ES-I3 (cell line): ENCODE results near the gene LSP1.

Experiments used
- H3K36me3 ChIP-seq: 2 replicates; pipeline ENCODE4 v1.6.1; 2013; ENCODE audit warnings: mild to moderate bottlenecking, low read length, control low read depth, moderate library complexity; ENCODE audit not compliant: insufficient read depth
- H3K4me1 ChIP-seq: 2 replicates; pipeline ENCODE4 v1.6.1; 2013; ENCODE audit warnings: mild to moderate bottlenecking, control low read depth, low read length; ENCODE audit not compliant: insufficient read depth
- H3K9ac ChIP-seq: 2 replicates; pipeline ENCODE4 v1.6.1; 2013; ENCODE audit warnings: low read depth, mild to moderate bottlenecking, low read length, moderate library complexity
- H3K9me3 ChIP-seq: 2 replicates; pipeline ENCODE4 v1.6.1; 2013; ENCODE audit warnings: mild to moderate bottlenecking, low read length, moderate library complexity; ENCODE audit not compliant: control insufficient read depth, insufficient read depth

The LSP1 gene

GRCh38 chr11:1819074-1819473 is 33.8 kb upstream of the LSP1 start:
- H3K9ac ChIP-seq = no peak overlapping the region
- no peaks in the 10 kb centered on the region for H3K36me3 ChIP-seq
- 0 out of 2 replicates have a peak, but pooled peaks cover 2% of the 10 kb centered on the region for H3K9me3 ChIP-seq
- no peaks in the 10 kb centered on the region for H3K4me1 ChIP-seq

- Histone ChIP-seq H3K9me3 (0 out of 2 replicates have a peak, but pooled peaks cover 2% of the 10 kb centered on the region), H3K36me3 (no peaks in the 10 kb centered on the region), H3K9ac (no peak overlapping the region), H3K4me1 (no peaks in the 10 kb centered on the region; the same call in 1 of the 2 replicates)
Measured at GRCh38 chr11:1820463-1821325, 32.2 kb upstream of the LSP1 start.

GRCh38 chr11:1821562-1821961 is 31.3 kb upstream of the LSP1 start:
- Histone ChIP-seq H3K9me3 (0 out of 2 replicates have a peak, but pooled peaks cover 2% of the 10 kb centered on the region), H3K4me1 (no peaks in the 10 kb centered on the region; the same call in 1 of the 2 replicates), H3K36me3 (no peaks in the 10 kb centered on the region), H3K9ac (no peak overlapping the region)

GRCh38 chr11:1822648-1823375 is 30.1 kb upstream of the LSP1 start:
- Histone ChIP-seq H3K36me3 (no peaks in the 10 kb centered on the region), H3K9ac (no peak overlapping the region), H3K4me1 (no peaks in the 10 kb centered on the region; the same call in 1 of the 2 replicates), H3K9me3 (0 out of 2 replicates have a peak, but pooled peaks cover 2% of the 10 kb centered on the region)

- Histone ChIP-seq H3K9ac (no peak overlapping the region), H3K9me3 (no peaks in the 10 kb centered on the region), H3K4me1 (no peaks in the 10 kb centered on the region; the same call in 1 of the 2 replicates), H3K36me3 (no peaks in the 10 kb centered on the region)
Measured at GRCh38 chr11:1823376-1824220, 29.3 kb upstream of the LSP1 start.

GRCh38 chr11:1824221-1825038 is 28.5 kb upstream of the LSP1 start:
- no peaks in the 10 kb centered on the region; the same call in 1 of the 2 replicates for H3K4me1 ChIP-seq
- no peaks in the 10 kb centered on the region for H3K9me3 ChIP-seq
- H3K9ac ChIP-seq = no peak overlapping the region
- no peaks in the 10 kb centered on the region for H3K36me3 ChIP-seq

- no peak overlapping the region for H3K9ac ChIP-seq
- no peaks in the 10 kb centered on the region for H3K36me3 ChIP-seq
- no peaks in the 10 kb centered on the region for H3K9me3 ChIP-seq
- H3K4me1 ChIP-seq = no peaks in the 10 kb centered on the region; the same call in 1 of the 2 replicates
Measured at GRCh38 chr11:1825039-1825740, 27.7 kb upstream of the LSP1 start.

GRCh38 chr11:1825785-1826451 is 27.0 kb upstream of the LSP1 start:
- no peaks in the 10 kb centered on the region for H3K9me3 ChIP-seq
- no peak overlapping the region for H3K9ac ChIP-seq
- H3K36me3 ChIP-seq = no peaks in the 10 kb centered on the region
- H3K4me1 ChIP-seq = no peaks in the 10 kb centered on the region; the same call in 1 of the 2 replicates

GRCh38 chr11:1826552-1827094 is 26.3 kb upstream of the LSP1 start:
- H3K9ac ChIP-seq = no peak overlapping the region
- H3K36me3 ChIP-seq = no peaks in the 10 kb centered on the region
- no peaks in the 10 kb centered on the region; the same call in 1 of the 2 replicates for H3K4me1 ChIP-seq

GRCh38 chr11:1827095-1827813 is 25.6 kb upstream of the LSP1 start:
- no peak overlapping the region for H3K9ac ChIP-seq
- H3K36me3 ChIP-seq = no peaks in the 10 kb centered on the region
- H3K4me1 ChIP-seq = no peaks in the 10 kb centered on the region; the same call in 1 of the 2 replicates
- no peaks in the 10 kb centered on the region for H3K9me3 ChIP-seq

More at GRCh38 chr11:1826552-1827094, 26.3 kb upstream of the LSP1 start:
- no peaks in the 10 kb centered on the region for H3K9me3 ChIP-seq

- no peak overlapping the region for H3K9ac ChIP-seq
- no peaks in the 10 kb centered on the region for H3K9me3 ChIP-seq
- no peaks in the 10 kb centered on the region; the same call in 1 of the 2 replicates for H3K4me1 ChIP-seq
- no peaks in the 10 kb centered on the region for H3K36me3 ChIP-seq
Measured at GRCh38 chr11:1827931-1828330, 25.0 kb upstream of the LSP1 start.

- H3K36me3 ChIP-seq = no peaks in the 10 kb centered on the region
- no peak overlapping the region for H3K9ac ChIP-seq
- no peaks in the 10 kb centered on the region for H3K9me3 ChIP-seq
- no peaks in the 10 kb centered on the region; the same call in 1 of the 2 replicates for H3K4me1 ChIP-seq
Measured at GRCh38 chr11:1828542-1828941, 24.3 kb upstream of the LSP1 start.
